ENCODE results near the gene ZNF2. TPM values are rescaled to one million over a fixed set of nuclear protein-coding genes. Genes with fewer than 3 reads are reported as not detected.
"Not testable (repeated sequence)": the region's sequence is repeated elsewhere in the genome, so short reads cannot be mapped to it uniquely, and the experiment has no call there.

The ZNF2 gene
- total RNA-seq, 2 experiments from 2014 or later, result 0.53 TPM; not detected in 1

DNA sequence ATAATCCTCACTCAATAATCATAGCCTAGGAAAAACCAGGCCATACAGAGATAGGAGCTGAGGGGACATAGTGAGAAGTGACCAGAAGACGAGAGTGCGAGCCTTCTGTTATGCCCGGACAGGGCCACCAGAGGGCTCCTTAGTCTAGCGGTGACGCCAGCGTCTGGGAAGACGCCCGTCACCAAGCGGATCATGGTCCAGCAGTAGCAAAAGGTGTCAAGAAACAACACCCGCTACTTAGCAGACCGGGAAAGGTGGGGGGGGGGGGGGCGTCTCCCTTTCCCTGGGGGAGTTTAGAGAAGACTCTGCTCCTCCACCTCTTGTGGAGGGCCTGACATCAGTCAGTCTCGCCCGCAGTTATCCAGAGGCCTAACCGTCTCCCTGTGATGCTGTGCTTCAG, 27.3 kb downstream of the ZNF2 start:
- intact Hi-C loops (cut with DNase I, micrococcal nuclease); H3K27ac Mint-ChIP-seq; H3K4me1 Mint-ChIP-seq (ENCODE audit: low read depth); POLR2A ChIA-PET; H3K9me3 Mint-ChIP-seq; H3K4me3 Mint-ChIP-seq; H3K27ac ChIP-seq (ENCODE audit: low read depth in 1 of 2, low read length in 2 of 2); H3K9me3 ChIP-seq (ENCODE audit: control insufficient read depth in 1 of 2, insufficient read depth in 1 of 2, low read length in 2 of 2); CTCF ChIA-PET; H3K36me3 ChIP-seq (ENCODE audit: insufficient read depth, low read length); H3K27me3 ChIP-seq (ENCODE audit: control insufficient read depth in 1 of 2, insufficient read depth in 2 of 2, low read length in 2 of 2); ATAC-seq (ENCODE audit: poor library complexity); H3K36me3 Mint-ChIP-seq (ENCODE audit: low read depth); H3K4me1 ChIP-seq (ENCODE audit: insufficient read depth, low read length); H3K4me3 ChIP-seq (ENCODE audit: low read length): not testable (repeated sequence)
- H3K27me3 Mint-ChIP-seq, result peaks cover 35% of the 10 kb centered on the region
- peak; percentile 59 for TF ChIP-seq CTCF (IDR thresholded peaks at IDR 0.05)
- peak; percentile 10 to 58 (median 34) for DNase-seq

GRCh38 chr2:95203911-95204310, 38.3 kb downstream of the ZNF2 start:
- Histone ChIP-seq H3K27me3 (ENCODE audit: control insufficient read depth in 1 of 2, insufficient read depth in 2 of 2, low read length in 2 of 2) (no peaks in the 10 kb centered on the region), H3K36me3 (ENCODE audit: insufficient read depth, low read length) (peaks cover under 1% of the 10 kb centered on the region), H3K9me3 (ENCODE audit: control insufficient read depth in 1 of 2, insufficient read depth in 1 of 2, low read length in 2 of 2) (no peaks in the 10 kb centered on the region), H3K4me1 (ENCODE audit: insufficient read depth, low read length) (peaks cover 17% of the 10 kb centered on the region), H3K27ac (ENCODE audit: low read depth in 1 of 2, low read length in 2 of 2) (no peak overlapping the region), H3K4me3 (ENCODE audit: low read length) (no peak overlapping the region)
- H3K36me3 Mint-ChIP-seq (ENCODE audit: low read depth), result peaks cover 31% of the 10 kb centered on the region
- peaks cover 25% of the 10 kb centered on the region for H3K4me1 Mint-ChIP-seq (ENCODE audit: low read depth)
- intact Hi-C loops (cut with DNase I, micrococcal nuclease), result loop anchor here in 1 of 2 experiments (2.0 kb wide), 1 partner anchor 121 kb away; no protein-coding TSS in a partner anchor
- DNase-seq (no peak), ATAC-seq (ENCODE audit: poor library complexity) (no peak)
- POLR2A ChIA-PET, result no interaction called here
- no peak overlapping the region for H3K27ac Mint-ChIP-seq
- no peak overlapping the region for H3K4me3 Mint-ChIP-seq
- CTCF ChIA-PET, result interaction anchor here (0.7 kb wide), 1 partner anchor 218 kb away, joined by 3 read pairs; no protein-coding TSS in a partner anchor
- peaks cover 3% of the 10 kb centered on the region for H3K9me3 Mint-ChIP-seq
- no peak for TF ChIP-seq CTCF (IDR thresholded peaks at IDR 0.05)
- H3K27me3 Mint-ChIP-seq, result no peaks in the 10 kb centered on the region

GRCh38 chr2:95204396-95204795, 38.8 kb downstream of the ZNF2 start:
- TF ChIP-seq CTCF (IDR thresholded peaks at IDR 0.05), result no peak
- H3K4me1 Mint-ChIP-seq (ENCODE audit: low read depth), result peaks cover 29% of the 10 kb centered on the region
- H3K36me3 Mint-ChIP-seq (ENCODE audit: low read depth), result peaks cover 36% of the 10 kb centered on the region
- H3K9me3 Mint-ChIP-seq, result peaks cover 3% of the 10 kb centered on the region
- peak overlapping the region; percentile 26 for H3K4me3 Mint-ChIP-seq
- no peaks in the 10 kb centered on the region for H3K27me3 Mint-ChIP-seq
- ATAC-seq (ENCODE audit: poor library complexity) (no peak), DNase-seq (no peak)
- H3K36me3 ChIP-seq (ENCODE audit: insufficient read depth, low read length), result peaks cover 4% of the 10 kb centered on the region
- no peak overlapping the region for H3K27ac ChIP-seq (ENCODE audit: low read depth in 1 of 2, low read length in 2 of 2)
- intact Hi-C loops (cut with DNase I, micrococcal nuclease), result loop anchor here in 1 of 2 experiments (2.0 kb wide), 1 partner anchor 122 kb away; no protein-coding TSS in a partner anchor
- H3K4me3 ChIP-seq (ENCODE audit: low read length), result no peak overlapping the region
- POLR2A ChIA-PET, result no interaction called here
- no peaks in the 10 kb centered on the region for H3K27me3 ChIP-seq (ENCODE audit: control insufficient read depth in 1 of 2, insufficient read depth in 2 of 2, low read length in 2 of 2)
- CTCF ChIA-PET, result no interaction called here
- H3K4me1 ChIP-seq (ENCODE audit: insufficient read depth, low read length), result peaks cover 17% of the 10 kb centered on the region
- H3K27ac Mint-ChIP-seq, result no peak overlapping the region
- no peaks in the 10 kb centered on the region for H3K9me3 ChIP-seq (ENCODE audit: control insufficient read depth in 1 of 2, insufficient read depth in 1 of 2, low read length in 2 of 2)
